A673 (cell line): ENCODE measurements around the gene P2RY14.

ENCODE experiments used
- CTCF ChIP-seq: fragments of 300-800, 200-600 bp; sonication (generic); conservative IDR thresholded peaks from 2 replicates; pipeline ENCODE4 v1.5.1; 2017; ENCODE audit warnings: low read depth, mild to moderate bottlenecking, antibody characterized with exemption, low read length, moderate library complexity, mixed read lengths
- EZH2 ChIP-seq: fragments of 200-600 bp; sonication (generic); IDR thresholded peaks from 2 replicates; pipeline ENCODE4 v1.6.1; 2017; ENCODE audit warnings: borderline replicate concordance, low read depth, mild to moderate bottlenecking, mixed read lengths, antibody characterized with exemption, low read length; ENCODE audit not compliant: poor library complexity, severe bottlenecking

- TF ChIP-seq CTCF: no peak
- TF ChIP-seq EZH2: no peak
These were observed 29.5 kb downstream of the P2RY14 start for GRCh38 chr3:151248772-151249337.
